GM18502 (cell line): Measurements from ENCODE around the gene R3HDML.

Experiments used
- ATAC-seq: cut with Tn5 transposase; IDR thresholded peaks from one replicate; pipeline ENCODE4 v1.9.1; 2021; ENCODE audit warnings: mild to moderate bottlenecking; ENCODE audit not compliant: unreplicated experiment, poor library complexity

The R3HDML gene

GRCh38 chr20:44395461-44396340, 58.9 kb downstream of the R3HDML start:
- no peak for ATAC-seq

- no peak for ATAC-seq
Measured at GRCh38 chr20:44396369-44397130, 59.7 kb downstream of the R3HDML start.

GRCh38 chr20:44398335-44398734, 61.5 kb downstream of the R3HDML start:
- no peak for ATAC-seq

GRCh38 chr20:44399446-44399845, 62.6 kb downstream of the R3HDML start:
- no peak for ATAC-seq

- no peak for ATAC-seq
Measured at GRCh38 chr20:44400671-44400969, 63.8 kb downstream of the R3HDML start.
